ENCODE data around the gene MAP7.

MAP7 gene

DNA sequence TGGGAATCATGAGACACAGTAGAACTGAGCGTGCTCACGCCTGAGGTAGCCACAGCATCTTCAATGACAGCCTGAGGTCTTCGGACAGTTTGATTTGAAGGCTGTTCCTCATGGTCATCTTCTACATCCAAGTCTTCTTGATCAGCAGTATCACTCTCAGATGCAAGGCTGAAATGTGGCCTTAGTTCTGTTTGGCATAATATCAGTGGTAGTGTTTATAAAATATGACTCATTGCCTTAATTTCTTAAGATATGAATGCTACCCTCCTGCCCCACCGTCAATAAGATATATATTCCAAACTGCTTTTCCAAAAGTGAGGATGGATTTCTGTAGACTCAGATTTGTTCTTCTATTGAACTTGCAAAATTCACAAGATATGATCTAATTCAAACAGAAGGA is 17.5 kb upstream of the MAP7 start:
- DNase-seq: no peak
- no peaks in the 10 kb centered on the region for H3K36me3 ChIP-seq (replicated peaks)
- in situ Hi-C loops (cut with HindIII; ENCODE audit: low pct_ligation_motif_present, low sequenced_read_pairs): no loop called here
- H3K27me3 ChIP-seq (replicated peaks): no peaks in the 10 kb centered on the region
- no peak overlapping the region for H3K27ac ChIP-seq
- H3K4me3 ChIP-seq (ENCODE audit: low read depth, low read length): no peak overlapping the region
- TF ChIP-seq, protein P1, sequence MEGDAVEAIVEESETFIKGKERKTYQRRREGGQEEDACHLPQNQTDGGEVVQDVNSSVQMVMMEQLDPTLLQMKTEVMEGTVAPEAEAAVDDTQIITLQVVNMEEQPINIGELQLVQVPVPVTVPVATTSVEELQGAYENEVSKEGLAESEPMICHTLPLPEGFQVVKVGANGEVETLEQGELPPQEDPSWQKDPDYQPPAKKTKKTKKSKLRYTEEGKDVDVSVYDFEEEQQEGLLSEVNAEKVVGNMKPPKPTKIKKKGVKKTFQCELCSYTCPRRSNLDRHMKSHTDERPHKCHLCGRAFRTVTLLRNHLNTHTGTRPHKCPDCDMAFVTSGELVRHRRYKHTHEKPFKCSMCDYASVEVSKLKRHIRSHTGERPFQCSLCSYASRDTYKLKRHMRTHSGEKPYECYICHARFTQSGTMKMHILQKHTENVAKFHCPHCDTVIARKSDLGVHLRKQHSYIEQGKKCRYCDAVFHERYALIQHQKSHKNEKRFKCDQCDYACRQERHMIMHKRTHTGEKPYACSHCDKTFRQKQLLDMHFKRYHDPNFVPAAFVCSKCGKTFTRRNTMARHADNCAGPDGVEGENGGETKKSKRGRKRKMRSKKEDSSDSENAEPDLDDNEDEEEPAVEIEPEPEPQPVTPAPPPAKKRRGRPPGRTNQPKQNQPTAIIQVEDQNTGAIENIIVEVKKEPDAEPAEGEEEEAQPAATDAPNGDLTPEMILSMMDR (IDR thresholded peaks at IDR 0.05; ENCODE audit: low read depth, low read length, missing control alignments): no peak

GRCh38 chr6:136566851-136567250 is 16.6 kb upstream of the MAP7 start:
- H3K27ac ChIP-seq: no peak overlapping the region
- no peak for DNase-seq

DNA sequence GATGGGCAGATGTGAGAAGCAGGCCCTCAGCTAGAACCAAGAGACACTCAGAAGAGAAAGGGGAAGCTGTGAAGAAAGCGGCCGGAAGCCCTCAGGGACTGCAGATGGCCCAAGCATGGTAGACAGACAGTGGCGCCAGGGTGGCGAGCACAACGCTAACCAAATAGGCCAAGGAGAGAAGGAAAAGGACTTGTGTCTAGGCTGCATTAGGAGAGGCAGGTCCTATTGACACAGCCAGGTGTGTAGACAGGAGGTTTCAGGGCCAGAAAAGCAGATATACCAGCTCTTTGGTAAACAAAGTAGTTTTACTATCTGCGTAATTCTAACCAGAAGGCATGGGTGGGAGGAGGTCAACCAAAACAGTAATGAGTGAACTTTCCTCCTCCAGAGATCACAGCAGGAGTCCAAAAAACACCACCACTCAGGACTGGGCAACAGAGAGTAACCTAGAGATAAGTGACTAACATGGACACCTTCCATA is 15.8 kb upstream of the MAP7 start:
- Histone ChIP-seq H3K4me3 (ENCODE audit: low read depth, low read length) (no peak overlapping the region), H3K27me3 (replicated peaks) (no peaks in the 10 kb centered on the region), H3K36me3 (replicated peaks) (peaks cover 3% of the 10 kb centered on the region), H3K27ac (no peak overlapping the region)
- TF ChIP-seq, protein P1 (IDR thresholded peaks at IDR 0.05; ENCODE audit: low read depth, low read length, missing control alignments): no peak
- DNase-seq: no peak
- in situ Hi-C loops (cut with HindIII; ENCODE audit: low pct_ligation_motif_present, low sequenced_read_pairs): no loop called here

More at GRCh38 chr6:136566851-136567250, 16.6 kb upstream of the MAP7 start:
- TF ChIP-seq, protein P1 (IDR thresholded peaks at IDR 0.05; ENCODE audit: low read depth, low read length, missing control alignments): no peak
- Histone ChIP-seq H3K36me3 (replicated peaks) (no peaks in the 10 kb centered on the region), H3K4me3 (ENCODE audit: low read depth, low read length) (no peak overlapping the region), H3K27me3 (replicated peaks) (no peaks in the 10 kb centered on the region)
- in situ Hi-C loops (cut with HindIII; ENCODE audit: low pct_ligation_motif_present, low sequenced_read_pairs): no loop called here

DNA sequence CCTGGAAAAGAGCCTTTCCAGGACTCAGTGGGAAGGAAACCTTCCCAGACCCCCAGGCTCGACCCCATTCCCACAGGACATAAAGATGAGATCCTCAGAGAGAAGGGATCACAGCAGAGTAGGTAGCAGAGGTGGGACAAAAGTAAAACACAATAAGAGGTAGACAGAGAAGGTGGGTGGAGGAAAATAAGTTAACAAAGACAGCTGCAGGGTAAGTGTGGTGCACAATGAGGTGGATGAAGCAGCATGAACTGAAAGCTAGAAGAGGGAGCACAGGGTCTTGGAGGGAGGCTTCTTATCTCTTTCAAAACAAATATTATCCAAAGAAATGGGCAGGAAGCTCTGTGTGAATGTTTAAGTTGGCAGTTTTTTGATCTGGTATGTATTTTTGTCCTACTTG is 14.0 kb upstream of the MAP7 start:
- H3K4me3 ChIP-seq (ENCODE audit: low read depth, low read length): no peak overlapping the region
- in situ Hi-C loops (cut with HindIII; ENCODE audit: low pct_ligation_motif_present, low sequenced_read_pairs): no loop called here
- H3K27me3 ChIP-seq (replicated peaks): no peaks in the 10 kb centered on the region
- peaks cover 3% of the 10 kb centered on the region for H3K36me3 ChIP-seq (replicated peaks)
- DNase-seq: no peak
- TF ChIP-seq, protein P1 (IDR thresholded peaks at IDR 0.05; ENCODE audit: low read depth, low read length, missing control alignments): no peak
- no peak overlapping the region for H3K27ac ChIP-seq

DNA sequence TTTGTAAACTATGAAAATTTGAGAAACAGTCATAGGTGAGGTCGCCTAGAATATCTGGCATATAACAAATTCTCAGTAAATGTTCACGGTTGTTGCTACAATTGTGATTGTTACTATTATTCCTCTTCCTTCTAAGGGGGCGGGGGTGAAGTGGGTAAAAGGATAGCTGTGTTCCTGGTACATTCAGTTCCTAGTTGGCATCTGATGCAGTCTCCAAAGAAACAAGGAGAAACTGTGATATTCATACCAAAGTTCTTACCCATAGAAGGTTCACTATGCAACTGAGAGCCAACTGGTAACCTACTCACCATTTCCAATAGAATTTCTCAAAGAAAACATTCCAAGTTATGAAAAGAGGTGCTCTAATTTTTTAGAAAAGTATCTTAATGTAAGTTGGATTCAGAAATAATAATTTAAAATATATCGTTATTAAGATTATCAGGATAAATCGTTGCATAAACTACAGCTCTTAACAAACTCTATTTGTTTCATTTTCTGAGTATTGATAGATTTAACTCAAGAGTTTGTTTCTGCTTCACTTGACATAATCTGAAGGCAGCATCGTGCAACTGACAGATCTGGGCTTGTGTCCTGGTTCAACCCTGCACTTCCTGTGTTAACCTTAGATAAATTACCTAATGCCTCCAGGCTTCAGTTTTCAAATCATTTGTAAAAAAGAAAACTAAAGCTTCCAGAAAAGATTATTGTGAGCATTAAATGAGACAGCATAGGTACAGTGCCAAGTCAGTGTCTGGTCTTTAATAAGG is 13.3 kb upstream of the MAP7 start:
- Histone ChIP-seq H3K4me3 (ENCODE audit: low read depth, low read length) (no peak overlapping the region), H3K27ac (no peak overlapping the region), H3K27me3 (replicated peaks) (no peaks in the 10 kb centered on the region), H3K36me3 (replicated peaks) (peaks cover 3% of the 10 kb centered on the region)
- in situ Hi-C loops (cut with HindIII; ENCODE audit: low pct_ligation_motif_present, low sequenced_read_pairs): no loop called here
- TF ChIP-seq, protein P1 (IDR thresholded peaks at IDR 0.05; ENCODE audit: low read depth, low read length, missing control alignments): no peak
- no peak for DNase-seq

Measured in brain microvascular endothelial cell (primary cell).